Measurements from ENCODE around the gene DNAH1.
A peak's percentile ranks its signal among the peaks of the same experiment; 100 is the strongest.

DNAH1 gene

GRCh38 chr3:52435246-52436101 is 119.4 kb downstream of the DNAH1 start:
- DNase-seq (ENCODE audit: low spot score), result no peak

DNA sequence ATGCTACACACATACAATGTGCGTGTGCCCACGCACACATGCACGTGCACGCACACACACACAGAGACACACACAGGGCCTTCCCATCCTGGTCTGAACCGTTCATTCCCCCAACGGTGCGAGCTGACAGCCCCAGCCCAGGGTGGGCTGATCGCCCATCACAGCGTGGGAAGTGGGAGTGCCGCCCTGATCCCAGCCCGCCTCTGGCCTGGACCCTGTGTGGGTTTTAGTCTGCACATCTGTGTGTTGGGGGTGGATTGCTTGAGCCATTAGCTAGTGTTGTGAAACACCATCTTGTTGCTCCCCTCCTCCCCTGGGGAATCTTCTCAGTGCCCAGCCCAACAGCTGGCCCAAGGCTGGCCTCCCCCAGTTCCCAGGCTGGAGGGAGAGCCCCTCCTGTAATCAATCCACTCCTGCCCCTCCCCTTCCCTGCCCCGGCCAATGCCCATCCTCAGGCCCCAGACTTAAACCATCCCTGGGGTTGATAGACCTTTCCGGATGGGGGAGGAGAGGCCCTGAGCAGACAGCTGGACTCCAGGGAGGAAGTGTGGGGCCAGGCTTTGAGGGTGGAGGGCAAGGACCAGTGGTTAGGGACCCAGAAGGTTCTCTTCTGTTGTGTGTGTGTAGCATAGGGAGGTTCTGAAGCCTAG is 120.5 kb downstream of the DNAH1 start:
- no peak for DNase-seq (ENCODE audit: low spot score)

GRCh38 chr3:52437326-52438103 is 121.4 kb downstream of the DNAH1 start:
- DNase-seq (ENCODE audit: low spot score), result no peak

DNA sequence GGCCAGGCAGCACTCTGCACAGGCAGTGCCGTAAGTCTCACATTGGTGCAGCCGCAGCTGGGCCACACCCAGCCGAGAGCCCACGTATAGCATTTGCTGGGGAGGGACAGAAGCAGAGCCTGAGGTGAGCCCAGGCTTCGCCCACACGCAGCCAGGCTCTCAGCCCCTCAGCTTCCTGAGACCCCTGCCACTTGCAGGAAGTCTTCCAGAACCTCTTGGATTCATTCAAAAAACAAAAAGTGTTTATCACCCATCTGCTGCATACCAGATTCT is 121.9 kb downstream of the DNAH1 start:
- no peak for DNase-seq (ENCODE audit: low spot score)

DNA sequence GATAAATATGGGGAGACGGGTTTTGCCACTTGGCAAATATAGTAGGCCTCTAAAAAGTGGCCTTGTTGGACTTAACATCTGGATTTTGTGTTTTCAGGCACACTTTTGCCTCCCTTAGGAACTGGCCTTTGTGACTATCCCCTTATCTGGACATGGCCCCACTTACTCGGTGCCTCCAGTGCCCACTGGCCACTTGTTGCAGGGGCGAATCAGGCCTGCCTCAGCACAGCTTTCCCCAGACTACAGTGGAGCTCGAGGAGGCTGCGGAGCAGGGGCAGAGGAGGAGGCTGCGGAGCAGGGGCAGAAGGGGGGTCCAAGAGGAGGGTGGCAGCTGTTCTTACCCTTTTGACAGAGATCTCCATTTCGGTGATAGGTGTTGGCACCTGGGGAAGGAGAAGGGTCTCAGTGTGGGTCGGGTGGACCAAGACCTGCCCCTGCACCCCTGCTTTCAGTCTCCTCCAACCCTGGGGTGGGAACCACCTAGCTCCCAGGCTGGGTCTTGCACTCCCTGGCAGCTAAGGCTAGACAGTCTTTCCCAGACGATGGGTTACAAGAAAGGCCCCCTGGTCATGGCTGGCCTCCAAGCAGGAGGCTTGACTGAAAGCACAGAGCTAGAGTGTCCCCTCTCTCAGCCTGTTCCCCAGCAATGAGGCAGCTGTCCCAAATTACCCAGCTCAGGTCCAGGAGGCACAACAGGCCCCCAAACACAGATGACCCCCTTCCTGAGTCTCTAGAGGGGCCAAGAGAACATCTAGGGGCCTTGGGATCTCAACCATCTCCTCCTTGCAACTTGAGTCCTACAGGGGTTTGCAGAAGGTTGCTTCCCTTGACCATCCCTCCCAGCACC is 122.7 kb downstream of the DNAH1 start:
- no peak for DNase-seq (ENCODE audit: low spot score)

DNA sequence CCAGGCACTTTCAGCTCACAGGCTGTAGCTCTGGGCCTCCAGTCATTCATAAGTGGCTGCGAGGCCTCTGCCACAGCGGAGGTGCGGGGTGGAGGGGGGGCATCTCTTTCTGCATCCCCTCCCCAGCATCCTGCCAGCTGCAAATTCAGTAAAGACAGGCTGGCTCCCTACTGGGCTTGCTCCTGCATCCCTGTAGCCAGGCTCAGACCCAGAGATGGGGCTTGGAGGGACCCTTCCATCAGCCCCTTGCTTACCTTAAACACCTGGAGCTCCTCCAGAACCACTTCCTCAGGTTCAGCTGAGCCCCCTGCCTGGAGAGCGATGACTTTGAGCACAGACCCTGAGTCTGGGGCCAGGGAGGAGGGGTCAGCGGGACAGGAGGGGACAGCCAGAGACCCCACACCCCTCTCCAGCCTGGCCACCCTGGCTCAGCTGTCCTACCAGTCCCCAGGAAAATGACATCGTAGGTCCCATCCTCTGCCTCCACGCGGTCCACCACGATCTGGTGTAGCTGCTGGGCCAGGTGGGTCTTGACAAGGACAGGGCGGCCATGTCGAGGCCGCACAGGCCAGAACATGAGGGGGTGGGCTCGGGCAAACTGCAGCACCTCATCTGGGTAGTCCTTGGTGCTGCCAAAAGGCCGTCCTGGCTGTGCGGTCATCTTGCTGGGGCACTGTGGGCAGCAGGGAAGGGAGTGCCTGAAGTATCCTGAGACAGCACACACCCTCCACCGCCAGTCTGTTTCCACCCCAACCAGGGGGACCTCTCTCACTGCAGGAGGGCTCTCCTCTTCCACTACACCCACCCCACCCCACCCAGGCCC is 123.5 kb downstream of the DNAH1 start:
- DNase-seq (ENCODE audit: low spot score), result no peak

GRCh38 chr3:52440249-52440551 is 124.1 kb downstream of the DNAH1 start:
- DNase-seq (ENCODE audit: low spot score), result no peak

DNA sequence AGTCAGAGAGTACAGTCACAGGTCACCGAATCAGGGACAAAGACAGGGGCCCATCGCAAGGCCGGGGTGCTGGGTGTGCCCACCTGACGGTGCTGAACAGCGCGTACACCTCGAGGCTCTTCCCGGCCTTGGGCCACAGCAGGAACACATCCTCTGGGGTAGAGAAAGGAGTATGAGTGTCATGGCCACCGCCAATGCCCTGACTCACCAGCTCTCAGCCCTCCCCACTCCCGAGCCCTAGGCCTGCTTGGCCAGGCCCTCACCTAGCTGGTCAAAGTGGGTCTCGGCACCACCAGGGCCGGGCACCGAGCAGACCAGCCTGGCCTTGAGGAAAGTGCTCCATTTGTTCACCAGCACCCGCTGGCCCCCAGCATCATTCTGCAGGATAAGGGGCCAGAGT is 124.6 kb downstream of the DNAH1 start:
- no peak for DNase-seq (ENCODE audit: low spot score)

DNA sequence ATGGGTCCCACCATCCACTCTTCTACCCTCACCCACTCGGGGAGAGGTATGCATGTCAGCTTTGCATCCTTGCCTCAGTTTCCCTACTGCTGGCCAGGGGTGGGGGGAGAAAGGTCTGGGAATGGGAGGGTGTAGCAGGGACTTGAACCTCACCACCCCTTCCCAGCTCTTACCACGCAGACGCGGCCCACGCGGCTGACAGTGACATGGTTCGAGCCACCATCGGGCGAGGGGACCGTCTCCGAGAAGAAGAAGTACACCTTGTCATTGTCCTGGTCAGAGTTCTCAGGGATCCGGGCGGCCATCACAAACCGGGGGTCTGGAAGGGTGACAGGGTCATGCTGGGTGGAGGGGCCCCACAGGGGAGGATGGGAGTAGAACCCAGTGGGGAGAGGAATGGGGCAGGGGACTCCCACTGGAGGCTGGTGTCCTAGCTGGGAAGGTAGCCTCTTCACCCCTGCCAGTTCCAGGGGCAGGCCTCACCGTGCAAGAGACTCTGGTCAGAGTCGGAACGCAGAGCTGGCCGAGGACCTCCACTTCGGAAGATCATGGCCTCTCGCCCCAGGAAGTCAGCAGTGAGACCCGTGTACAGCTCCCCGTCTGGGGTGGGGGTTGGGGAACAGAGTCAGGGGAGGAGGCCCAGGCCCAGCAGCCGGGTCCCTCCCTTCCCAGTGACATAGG is 125.1 kb downstream of the DNAH1 start:
- DNase-seq (ENCODE audit: low spot score), result no peak

GRCh38 chr3:52441772-52442332 is 125.7 kb downstream of the DNAH1 start:
- no peak for DNase-seq (ENCODE audit: low spot score)

GRCh38 chr3:52442409-52443267 is 126.5 kb downstream of the DNAH1 start:
- no peak for DNase-seq (ENCODE audit: low spot score)

DNA sequence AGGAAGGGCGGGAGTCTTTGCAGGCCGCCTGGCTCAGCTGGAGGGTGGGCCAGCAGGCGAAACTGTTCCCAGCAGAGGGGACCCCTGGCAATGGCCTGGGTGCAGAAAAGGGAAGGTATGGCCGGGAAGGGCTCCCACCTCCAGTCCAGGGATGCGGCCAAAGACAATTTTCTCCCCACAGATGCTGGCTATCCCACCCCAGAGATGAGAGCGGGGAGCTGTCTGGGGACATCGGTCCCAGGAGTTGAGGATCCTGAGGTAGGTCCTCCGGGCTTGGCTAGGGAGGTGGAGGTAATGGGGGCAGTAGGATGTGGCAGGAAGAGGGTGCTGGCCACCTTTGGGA is 127.1 kb downstream of the DNAH1 start:
- DNase-seq (ENCODE audit: low spot score), result no peak

DNA sequence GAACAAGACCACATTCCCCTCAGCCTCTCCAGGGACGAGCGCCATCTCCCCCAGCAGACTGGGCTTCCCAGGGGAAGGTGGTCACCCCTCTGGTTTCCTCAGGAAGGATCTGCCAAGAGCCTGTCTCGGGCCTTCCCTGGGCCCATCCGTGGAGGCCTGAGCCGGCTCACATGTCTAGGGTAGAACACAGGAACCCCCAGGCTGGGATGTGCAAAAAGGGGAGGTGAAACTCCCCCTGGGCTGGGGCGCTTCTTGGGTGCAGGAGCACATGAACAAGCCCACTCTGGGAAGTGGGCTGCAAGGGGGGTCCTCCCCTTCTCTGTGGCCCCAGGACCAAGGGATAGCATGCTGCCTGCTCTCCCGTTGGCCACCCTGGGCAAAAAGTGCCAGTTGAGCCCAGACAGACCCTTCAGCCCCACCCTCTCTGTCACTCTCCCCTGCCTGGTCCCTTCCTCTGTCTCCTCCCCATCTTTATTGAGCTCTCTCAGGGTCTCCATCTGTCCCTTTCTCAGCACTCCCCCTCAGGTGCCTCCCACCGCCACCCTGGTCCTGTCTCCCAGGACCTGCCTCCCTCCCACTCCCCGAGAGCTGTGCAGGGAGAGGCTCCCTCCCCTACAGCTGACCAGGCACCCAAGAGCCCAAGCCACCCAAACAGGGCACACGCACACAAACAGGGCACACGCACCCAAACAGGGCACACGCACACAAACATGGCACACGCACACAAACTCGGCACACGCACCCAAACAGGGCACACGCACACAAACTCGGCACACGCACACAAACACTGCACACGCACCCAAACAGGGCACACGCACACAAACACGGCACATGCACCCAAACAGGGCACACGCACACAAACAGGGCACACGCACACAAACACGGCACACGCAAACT is 127.9 kb downstream of the DNAH1 start:
- DNase-seq (ENCODE audit: low spot score), result no peak

GRCh38 chr3:52444860-52445793 is 129.0 kb downstream of the DNAH1 start, which contains the start of gene SEMA3G:
Gene SEMA3G, minus strand, starts transcription at chr3:52445103. Its CDS starts 76 bp downstream, at chr3:52445027.
- DNase-seq (ENCODE audit: low spot score), result peak; percentile 59

DNA sequence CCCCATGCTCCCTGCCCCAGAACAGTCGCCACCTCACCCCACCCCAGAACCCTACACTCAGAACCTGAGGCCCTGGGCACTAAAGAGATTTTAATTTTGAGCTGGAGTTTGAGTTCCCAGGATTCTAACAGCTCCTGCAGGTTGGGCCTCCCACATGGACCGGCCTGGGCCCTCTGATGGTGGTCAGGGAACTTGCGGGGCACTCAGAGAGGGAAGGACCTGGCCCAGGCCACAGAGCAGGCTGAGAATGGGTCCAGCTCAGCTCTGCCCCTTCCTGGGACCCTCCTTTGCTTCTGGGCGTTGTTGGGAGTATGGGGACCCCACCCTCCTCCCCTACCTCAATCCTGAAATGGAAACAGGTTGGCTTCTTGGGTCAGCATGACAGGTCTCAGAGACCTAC is 129.9 kb downstream of the DNAH1 start:
- DNase-seq (ENCODE audit: low spot score), result no peak

GRCh38 chr3:52446631-52447511 is 130.8 kb downstream of the DNAH1 start:
- peak; percentile 39 for DNase-seq (ENCODE audit: low spot score)
